SK-N-SH treated with all-trans-retinoic acid at 6 μM for 48 hours (cell line): ENCODE results near the gene PLXND1.

ENCODE experiments used
- ATAC-seq: fragments of 200-7000 bp; cut with Tn5 transposase; 3 replicates; pipeline ENCODE4 v1.9.1; 2020; ENCODE audit warnings: mild to moderate bottlenecking, moderate library complexity
- ARNTL ChIP-seq: fragments of 450-650 bp; formaldehyde crosslinking; IDR thresholded peaks from 2 replicates; pipeline ENCODE4 v1.5.0; 2020; ENCODE audit warnings: low read depth, mild to moderate bottlenecking, moderate library complexity, borderline replicate concordance
- CSDC2 ChIP-seq: fragments of 250-450 bp; sonication (Bioruptor Pico); IDR thresholded peaks from 2 replicates; pipeline ENCODE4 v1.5.0; 2020; ENCODE audit warnings: mild to moderate bottlenecking, moderate library complexity
- GLIS3 ChIP-seq: fragments of 250-450 bp; sonication (Bioruptor Pico); IDR thresholded peaks from 2 replicates; pipeline ENCODE4 v1.5.0; 2020; ENCODE audit warnings: mild to moderate bottlenecking, moderate library complexity
- ISL1 ChIP-seq: fragments of 250-450 bp; sonication (Bioruptor Pico); IDR thresholded peaks from 2 replicates; pipeline ENCODE4 v2.1.2; 2022; ENCODE audit warnings: mild to moderate bottlenecking, moderate library complexity
- OSR1 ChIP-seq: fragments of 250-450 bp; sonication (Bioruptor Pico); IDR thresholded peaks from 2 replicates; pipeline ENCODE4 v1.8.0; 2022; ENCODE audit warnings: moderate library complexity, mild to moderate bottlenecking, inconsistent platforms
- PPARA ChIP-seq: fragments of 250-450 bp; sonication (Bioruptor Pico); IDR thresholded peaks from 2 replicates; pipeline ENCODE4 v1.5.0; 2020; ENCODE audit warnings: mild to moderate bottlenecking, borderline replicate concordance
- RARB ChIP-seq: fragments of 250-450 bp; sonication (Bioruptor Pico); IDR thresholded peaks from 2 replicates; pipeline ENCODE4 v1.8.0; 2021; ENCODE audit warnings: mild to moderate bottlenecking, moderate library complexity
- SNAI2 ChIP-seq: fragments of 250-450 bp; sonication (Bioruptor Pico); IDR thresholded peaks from 2 replicates; pipeline ENCODE4 v1.5.0; 2020; ENCODE audit warnings: mild to moderate bottlenecking, moderate library complexity
- TCF4 ChIP-seq: fragments of 250-450 bp; sonication (Bioruptor Pico); IDR thresholded peaks from 2 replicates; pipeline ENCODE4 v1.8.0; 2021; ENCODE audit warnings: mild to moderate bottlenecking, moderate library complexity, borderline replicate concordance
- TOX ChIP-seq: fragments of 250-450 bp; sonication (Bioruptor Pico); IDR thresholded peaks from 2 replicates; pipeline ENCODE4 v1.8.0; 2021; ENCODE audit warnings: mild to moderate bottlenecking, moderate library complexity, borderline replicate concordance
- ZC3H10 ChIP-seq: fragments of 250-450 bp; sonication (Bioruptor Pico); IDR thresholded peaks from 2 replicates; pipeline ENCODE4 v1.5.1; 2021; ENCODE audit warnings: mild to moderate bottlenecking, moderate library complexity
- ZFP3 ChIP-seq: fragments of 250-450 bp; sonication (Bioruptor Pico); IDR thresholded peaks from 2 replicates; pipeline ENCODE4 v1.5.0; 2020; ENCODE audit warnings: mild to moderate bottlenecking, moderate library complexity
- ZFP30 ChIP-seq: fragments of 450-650 bp; formaldehyde crosslinking; IDR thresholded peaks from 2 replicates; pipeline ENCODE4 v1.5.0; 2022; ENCODE audit warnings: mild to moderate bottlenecking, moderate library complexity
- ZNF565 ChIP-seq: fragments of 450-650 bp; formaldehyde crosslinking; conservative IDR thresholded peaks from 2 replicates; pipeline ENCODE4 v1.5.0; 2020; ENCODE audit warnings: low read depth, mild to moderate bottlenecking, moderate library complexity
- ZNF70 ChIP-seq: fragments of 450-650 bp; formaldehyde crosslinking; IDR thresholded peaks from 2 replicates; pipeline ENCODE4 v1.5.0; 2020; ENCODE audit warnings: mild to moderate bottlenecking, moderate library complexity
- ZNF8 ChIP-seq: fragments of 450-650 bp; formaldehyde crosslinking; IDR thresholded peaks from 2 replicates; pipeline ENCODE4 v1.5.0; 2020; ENCODE audit warnings: mild to moderate bottlenecking, moderate library complexity
- TF ChIP-seq, protein P1 (sequence below): fragments of 250-450 bp; sonication (Bioruptor Pico); IDR thresholded peaks from 2 replicates; pipeline ENCODE4 v1.5.1; 2020; ENCODE audit warnings: low read depth, mild to moderate bottlenecking, moderate library complexity
- TF ChIP-seq, protein P2 (sequence below): fragments of 250-450 bp; sonication (Bioruptor Pico); IDR thresholded peaks from 2 replicates; pipeline ENCODE4 v1.5.1; 2021; ENCODE audit warnings: mild to moderate bottlenecking, moderate library complexity
- TF ChIP-seq, protein P3 (sequence below): fragments of 250-450 bp; sonication (Bioruptor Pico); IDR thresholded peaks from 2 replicates; pipeline ENCODE4 v1.5.0; 2020; ENCODE audit warnings: mild to moderate bottlenecking, moderate library complexity
- TF ChIP-seq, protein P4 (sequence below): fragments of 250-450 bp; sonication (Bioruptor Pico); IDR thresholded peaks from 2 replicates; pipeline ENCODE4 v1.8.0; 2020; ENCODE audit warnings: mild to moderate bottlenecking, moderate library complexity, borderline replicate concordance
- TF ChIP-seq, protein P5 (sequence below): fragments of 250-450 bp; sonication (Bioruptor Pico); IDR thresholded peaks from 2 replicates; pipeline ENCODE4 v1.8.0; 2021; ENCODE audit warnings: low read depth, mild to moderate bottlenecking, moderate library complexity, borderline replicate concordance

PLXND1 gene

DNA sequence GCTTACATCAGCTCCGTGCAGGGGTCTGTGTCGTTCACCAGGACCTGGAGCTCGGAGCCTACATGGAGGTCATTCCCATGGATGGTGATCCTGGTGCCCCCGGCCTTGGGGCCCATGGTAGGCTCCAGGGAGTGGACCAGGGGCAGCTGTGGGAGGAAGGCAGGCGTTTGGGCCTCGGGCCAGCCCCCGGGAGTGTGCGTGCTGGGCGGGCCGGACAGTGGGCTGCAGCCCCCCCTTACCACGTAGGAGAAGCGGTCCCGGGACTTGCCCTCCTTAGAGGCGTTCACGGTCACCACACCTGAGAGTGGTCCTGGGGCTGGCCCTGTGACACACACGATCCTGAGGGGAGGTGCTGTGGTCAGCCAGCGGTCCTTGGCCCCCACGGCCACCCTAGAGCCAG is 33.9 kb downstream of the PLXND1 start:
- TF ChIP-seq ZNF8 (CRISPR knock-in tag), result no peak
- TF ChIP-seq, protein P1, sequence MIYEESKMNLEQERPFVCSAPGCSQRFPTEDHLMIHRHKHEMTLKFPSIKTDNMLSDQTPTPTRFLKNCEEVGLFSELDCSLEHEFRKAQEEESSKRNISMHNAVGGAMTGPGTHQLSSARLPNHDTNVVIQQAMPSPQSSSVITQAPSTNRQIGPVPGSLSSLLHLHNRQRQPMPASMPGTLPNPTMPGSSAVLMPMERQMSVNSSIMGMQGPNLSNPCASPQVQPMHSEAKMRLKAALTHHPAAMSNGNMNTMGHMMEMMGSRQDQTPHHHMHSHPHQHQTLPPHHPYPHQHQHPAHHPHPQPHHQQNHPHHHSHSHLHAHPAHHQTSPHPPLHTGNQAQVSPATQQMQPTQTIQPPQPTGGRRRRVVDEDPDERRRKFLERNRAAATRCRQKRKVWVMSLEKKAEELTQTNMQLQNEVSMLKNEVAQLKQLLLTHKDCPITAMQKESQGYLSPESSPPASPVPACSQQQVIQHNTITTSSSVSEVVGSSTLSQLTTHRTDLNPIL (CRISPR knock-in tag), result no peak
- no peak for TF ChIP-seq ZFP30 (CRISPR knock-in tag)
- no peak for TF ChIP-seq ZFP3 (CRISPR knock-in tag)
- no peak for TF ChIP-seq SNAI2 (CRISPR knock-in tag)
- TF ChIP-seq ZNF565 (CRISPR knock-in tag), result no peak
- TF ChIP-seq PPARA (CRISPR knock-in tag), result no peak
- TF ChIP-seq RARB (CRISPR knock-in tag), result no peak
- TF ChIP-seq, all 23 proteins: peak for 0
- no peak for ATAC-seq

DNA sequence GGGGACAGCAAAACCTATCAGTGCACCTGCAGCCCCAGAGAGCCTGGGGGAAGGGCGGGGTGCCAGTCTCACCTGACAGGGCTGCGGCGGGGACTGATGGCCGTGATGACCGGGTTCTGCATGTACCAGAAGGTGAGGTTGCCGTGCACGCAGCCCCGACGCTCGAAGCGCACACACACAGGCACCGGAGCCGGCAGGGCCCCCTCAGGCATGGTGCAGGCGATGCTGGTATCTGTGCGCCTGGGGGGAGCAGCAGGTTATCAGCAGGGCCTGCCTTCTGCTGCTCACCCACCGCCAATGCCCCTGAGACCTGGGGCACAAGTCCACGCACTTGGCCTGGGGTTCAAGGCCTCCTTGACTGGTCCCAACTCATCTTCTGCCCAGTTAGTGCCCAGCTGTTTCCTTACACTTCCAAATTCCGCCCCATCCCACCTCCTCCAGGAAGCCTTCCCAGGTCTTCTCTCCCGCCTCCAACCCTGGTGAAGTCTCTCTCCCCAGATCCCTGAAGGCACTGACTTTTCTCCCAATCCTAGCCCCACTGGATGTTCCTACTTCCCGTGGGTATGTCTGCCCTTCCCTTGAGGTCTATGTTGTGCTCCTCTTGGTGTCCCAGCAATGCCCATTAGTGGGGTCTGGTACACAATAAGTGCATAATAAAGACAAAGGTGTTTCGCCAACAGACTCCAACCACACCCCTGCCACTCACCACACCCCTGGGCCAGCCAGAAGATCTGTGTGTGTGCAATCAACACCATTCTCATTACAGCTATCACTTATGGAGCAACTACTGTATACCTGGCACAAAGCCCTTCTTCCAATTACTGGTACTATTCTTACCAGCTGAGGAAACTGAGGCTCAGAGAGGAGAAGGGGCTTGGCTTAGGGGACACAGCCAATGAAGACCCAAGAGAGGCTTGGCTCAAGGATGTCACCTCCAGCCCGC is 34.6 kb downstream of the PLXND1 start:
- TF ChIP-seq TCF4 (CRISPR knock-in tag) (no peak), ZNF8 (CRISPR knock-in tag) (no peak), SNAI2 (CRISPR knock-in tag) (no peak), RARB (CRISPR knock-in tag) (no peak), ZFP30 (CRISPR knock-in tag) (no peak), TOX (CRISPR knock-in tag) (no peak), ZNF70 (CRISPR knock-in tag) (no peak), ZFP3 (CRISPR knock-in tag) (no peak), CSDC2 (CRISPR knock-in tag) (no peak), ZC3H10 (CRISPR knock-in tag) (no peak), PPARA (CRISPR knock-in tag) (no peak), GLIS3 (CRISPR knock-in tag) (no peak), OSR1 (CRISPR knock-in tag) (no peak), ISL1 (CRISPR knock-in tag) (no peak), ARNTL (CRISPR knock-in tag) (no peak)
- TF ChIP-seq, protein P1 (CRISPR knock-in tag), result no peak
- TF ChIP-seq, protein P2, sequence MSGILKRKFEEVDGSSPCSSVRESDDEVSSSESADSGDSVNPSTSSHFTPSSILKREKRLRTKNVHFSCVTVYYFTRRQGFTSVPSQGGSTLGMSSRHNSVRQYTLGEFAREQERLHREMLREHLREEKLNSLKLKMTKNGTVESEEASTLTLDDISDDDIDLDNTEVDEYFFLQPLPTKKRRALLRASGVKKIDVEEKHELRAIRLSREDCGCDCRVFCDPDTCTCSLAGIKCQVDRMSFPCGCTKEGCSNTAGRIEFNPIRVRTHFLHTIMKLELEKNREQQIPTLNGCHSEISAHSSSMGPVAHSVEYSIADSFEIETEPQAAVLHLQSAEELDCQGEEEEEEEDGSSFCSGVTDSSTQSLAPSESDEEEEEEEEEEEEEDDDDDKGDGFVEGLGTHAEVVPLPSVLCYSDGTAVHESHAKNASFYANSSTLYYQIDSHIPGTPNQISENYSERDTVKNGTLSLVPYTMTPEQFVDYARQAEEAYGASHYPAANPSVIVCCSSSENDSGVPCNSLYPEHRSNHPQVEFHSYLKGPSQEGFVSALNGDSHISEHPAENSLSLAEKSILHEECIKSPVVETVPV (CRISPR knock-in tag), result no peak
- TF ChIP-seq, protein P3, sequence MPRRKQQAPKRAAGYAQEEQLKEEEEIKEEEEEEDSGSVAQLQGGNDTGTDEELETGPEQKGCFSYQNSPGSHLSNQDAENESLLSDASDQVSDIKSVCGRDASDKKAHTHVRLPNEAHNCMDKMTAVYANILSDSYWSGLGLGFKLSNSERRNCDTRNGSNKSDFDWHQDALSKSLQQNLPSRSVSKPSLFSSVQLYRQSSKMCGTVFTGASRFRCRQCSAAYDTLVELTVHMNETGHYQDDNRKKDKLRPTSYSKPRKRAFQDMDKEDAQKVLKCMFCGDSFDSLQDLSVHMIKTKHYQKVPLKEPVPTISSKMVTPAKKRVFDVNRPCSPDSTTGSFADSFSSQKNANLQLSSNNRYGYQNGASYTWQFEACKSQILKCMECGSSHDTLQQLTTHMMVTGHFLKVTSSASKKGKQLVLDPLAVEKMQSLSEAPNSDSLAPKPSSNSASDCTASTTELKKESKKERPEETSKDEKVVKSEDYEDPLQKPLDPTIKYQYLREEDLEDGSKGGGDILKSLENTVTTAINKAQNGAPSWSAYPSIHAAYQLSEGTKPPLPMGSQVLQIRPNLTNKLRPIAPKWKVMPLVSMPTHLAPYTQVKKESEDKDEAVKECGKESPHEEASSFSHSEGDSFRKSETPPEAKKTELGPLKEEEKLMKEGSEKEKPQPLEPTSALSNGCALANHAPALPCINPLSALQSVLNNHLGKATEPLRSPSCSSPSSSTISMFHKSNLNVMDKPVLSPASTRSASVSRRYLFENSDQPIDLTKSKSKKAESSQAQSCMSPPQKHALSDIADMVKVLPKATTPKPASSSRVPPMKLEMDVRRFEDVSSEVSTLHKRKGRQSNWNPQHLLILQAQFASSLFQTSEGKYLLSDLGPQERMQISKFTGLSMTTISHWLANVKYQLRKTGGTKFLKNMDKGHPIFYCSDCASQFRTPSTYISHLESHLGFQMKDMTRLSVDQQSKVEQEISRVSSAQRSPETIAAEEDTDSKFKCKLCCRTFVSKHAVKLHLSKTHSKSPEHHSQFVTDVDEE (CRISPR knock-in tag), result no peak
- TF ChIP-seq, protein P4, sequence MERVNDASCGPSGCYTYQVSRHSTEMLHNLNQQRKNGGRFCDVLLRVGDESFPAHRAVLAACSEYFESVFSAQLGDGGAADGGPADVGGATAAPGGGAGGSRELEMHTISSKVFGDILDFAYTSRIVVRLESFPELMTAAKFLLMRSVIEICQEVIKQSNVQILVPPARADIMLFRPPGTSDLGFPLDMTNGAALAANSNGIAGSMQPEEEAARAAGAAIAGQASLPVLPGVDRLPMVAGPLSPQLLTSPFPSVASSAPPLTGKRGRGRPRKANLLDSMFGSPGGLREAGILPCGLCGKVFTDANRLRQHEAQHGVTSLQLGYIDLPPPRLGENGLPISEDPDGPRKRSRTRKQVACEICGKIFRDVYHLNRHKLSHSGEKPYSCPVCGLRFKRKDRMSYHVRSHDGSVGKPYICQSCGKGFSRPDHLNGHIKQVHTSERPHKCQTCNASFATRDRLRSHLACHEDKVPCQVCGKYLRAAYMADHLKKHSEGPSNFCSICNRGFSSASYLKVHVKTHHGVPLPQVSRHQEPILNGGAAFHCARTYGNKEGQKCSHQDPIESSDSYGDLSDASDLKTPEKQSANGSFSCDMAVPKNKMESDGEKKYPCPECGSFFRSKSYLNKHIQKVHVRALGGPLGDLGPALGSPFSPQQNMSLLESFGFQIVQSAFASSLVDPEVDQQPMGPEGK (CRISPR knock-in tag), result no peak
- TF ChIP-seq, protein P5, sequence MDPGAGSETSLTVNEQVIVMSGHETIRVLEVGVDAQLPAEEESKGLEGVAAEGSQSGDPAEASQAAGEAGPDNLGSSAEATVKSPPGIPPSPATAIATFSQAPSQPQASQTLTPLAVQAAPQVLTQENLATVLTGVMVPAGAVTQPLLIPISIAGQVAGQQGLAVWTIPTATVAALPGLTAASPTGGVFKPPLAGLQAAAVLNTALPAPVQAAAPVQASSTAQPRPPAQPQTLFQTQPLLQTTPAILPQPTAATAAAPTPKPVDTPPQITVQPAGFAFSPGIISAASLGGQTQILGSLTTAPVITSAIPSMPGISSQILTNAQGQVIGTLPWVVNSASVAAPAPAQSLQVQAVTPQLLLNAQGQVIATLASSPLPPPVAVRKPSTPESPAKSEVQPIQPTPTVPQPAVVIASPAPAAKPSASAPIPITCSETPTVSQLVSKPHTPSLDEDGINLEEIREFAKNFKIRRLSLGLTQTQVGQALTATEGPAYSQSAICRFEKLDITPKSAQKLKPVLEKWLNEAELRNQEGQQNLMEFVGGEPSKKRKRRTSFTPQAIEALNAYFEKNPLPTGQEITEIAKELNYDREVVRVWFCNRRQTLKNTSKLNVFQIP (CRISPR knock-in tag), result no peak

More for the DNA sequence above, 34.6 kb downstream of the PLXND1 start:
- no peak for ATAC-seq
